Stimulated activated CD8-positive, alpha-beta memory T cell treated with anti-CD3 and anti-CD28 coated beads, Interleukin-12 subunit alpha, Interleukin-12 subunit beta, amount 100 ng/mL, for 4 hours (primary cell): ENCODE results near the gene CLTC.

Source experiments
- DNase-seq: peaks from one replicate; pipeline ENCODE4 v3.0.0-alpha.2; 2020; ENCODE audit warnings: low read depth

CLTC gene

DNA sequence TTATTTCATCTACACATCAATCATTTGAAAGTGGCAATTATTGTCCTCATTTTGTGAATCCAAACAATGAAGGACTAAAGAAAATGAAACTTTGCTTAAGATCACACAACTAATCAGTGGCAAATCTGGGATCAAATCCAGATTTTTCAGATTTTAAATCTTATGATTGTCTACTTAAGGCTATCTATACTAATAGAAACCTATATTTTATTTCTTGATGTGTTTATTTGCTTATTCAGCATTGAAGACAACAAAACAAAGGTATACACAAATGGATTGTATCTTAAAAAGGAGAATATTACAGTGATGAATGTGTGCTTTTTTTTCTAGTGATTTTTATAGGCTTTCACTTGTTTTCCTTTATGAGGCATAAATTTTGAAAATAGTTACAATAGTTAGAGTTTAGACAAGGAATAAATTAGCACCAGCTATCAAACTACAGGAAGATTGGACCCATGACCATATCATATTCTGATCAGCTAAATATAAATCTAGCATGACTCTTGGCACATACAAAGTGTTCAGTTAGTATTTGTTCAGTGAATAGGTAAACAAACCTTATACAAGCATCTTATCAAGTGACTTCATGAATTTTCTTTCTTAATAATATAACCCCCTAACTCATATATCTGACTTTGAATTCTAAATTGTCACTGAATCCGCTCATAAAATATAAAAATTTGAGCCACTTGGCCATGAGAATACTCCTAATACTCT is 108.3 kb downstream of the CLTC start:
- no peak for DNase-seq

DNA sequence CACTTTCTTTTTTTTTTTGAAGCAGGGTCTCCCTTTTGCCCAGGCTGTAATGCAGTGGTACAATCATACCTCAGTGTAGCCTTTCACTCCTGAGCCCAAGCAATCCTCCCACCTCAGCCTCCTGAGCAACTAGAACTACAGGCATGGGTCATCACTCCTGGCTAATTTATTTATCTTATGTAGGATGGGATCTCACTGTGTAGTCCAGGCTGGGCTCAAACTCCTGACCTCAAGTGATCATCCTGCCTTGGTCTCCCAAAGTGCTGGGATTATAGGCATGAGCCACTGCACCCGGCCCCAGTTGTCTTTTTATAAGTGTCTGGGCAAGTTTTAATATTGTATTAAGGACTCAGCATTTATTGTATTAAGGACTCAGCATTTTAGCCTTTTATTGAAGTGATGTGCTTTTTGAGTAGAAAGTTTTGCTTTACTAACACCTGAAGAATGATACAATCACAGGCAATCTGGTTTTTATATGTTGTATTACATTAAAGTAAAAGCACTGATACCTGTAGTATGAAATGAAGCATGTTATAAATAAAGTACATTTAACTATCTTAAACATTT is 110.7 kb downstream of the CLTC start:
- DNase-seq = no peak

DNA sequence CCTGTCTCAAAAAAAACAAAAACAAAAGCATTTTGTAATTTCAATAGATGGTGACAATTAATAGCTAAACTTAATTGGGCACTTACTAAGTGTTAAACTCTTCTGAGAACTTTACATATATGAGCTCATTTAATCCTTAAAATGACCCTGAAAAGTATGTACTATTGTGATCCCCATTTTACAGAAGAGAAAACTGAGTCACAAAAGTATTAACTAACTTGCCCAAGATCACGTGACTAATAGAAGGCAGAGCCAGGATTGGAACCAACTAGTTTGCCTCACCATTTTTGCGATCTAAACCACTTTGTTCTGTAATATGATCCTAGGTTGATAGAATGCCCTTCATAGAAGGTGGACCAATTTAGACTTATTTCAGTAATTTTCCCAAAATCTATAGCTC is 114.0 kb downstream of the CLTC start:
- no peak for DNase-seq

DNA sequence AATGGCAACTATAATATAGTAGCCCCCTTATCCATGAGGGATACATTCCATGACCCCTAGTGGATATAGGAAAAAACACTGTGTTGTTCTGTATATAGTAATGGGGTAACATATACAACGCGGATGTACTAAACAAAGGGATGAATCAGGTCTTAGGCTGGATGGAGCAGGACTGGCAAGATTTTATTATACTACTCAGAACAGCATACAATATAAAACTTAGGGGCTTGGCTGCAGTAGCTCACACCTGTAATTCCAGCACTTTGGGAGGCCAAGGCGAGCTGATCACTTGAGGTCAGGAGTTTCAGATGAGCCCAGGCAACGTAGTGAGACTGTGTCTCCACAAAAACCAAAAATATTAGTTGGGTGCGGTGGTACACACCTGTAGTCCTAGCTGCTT is 114.5 kb downstream of the CLTC start:
- DNase-seq = no peak

DNA sequence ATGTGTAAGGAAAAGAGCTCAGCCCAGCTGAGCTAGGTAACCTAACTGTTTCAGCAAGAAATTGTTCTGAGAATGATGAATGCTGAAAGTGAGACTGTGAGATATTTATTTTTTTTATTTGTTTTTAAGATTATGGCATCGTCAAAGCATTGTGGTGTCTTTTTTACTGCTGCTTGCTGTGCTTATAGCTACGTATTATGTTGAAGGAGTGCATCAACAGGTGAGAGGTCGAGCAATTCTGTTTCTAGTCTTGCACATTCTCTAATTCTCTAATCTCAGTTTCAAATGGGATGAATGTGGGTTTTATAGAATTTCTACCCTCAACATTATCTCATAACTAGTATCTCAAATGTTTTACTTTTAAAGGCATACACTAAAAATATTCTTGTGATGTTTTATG is 117.6 kb downstream of the CLTC start:
- no peak for DNase-seq

DNA sequence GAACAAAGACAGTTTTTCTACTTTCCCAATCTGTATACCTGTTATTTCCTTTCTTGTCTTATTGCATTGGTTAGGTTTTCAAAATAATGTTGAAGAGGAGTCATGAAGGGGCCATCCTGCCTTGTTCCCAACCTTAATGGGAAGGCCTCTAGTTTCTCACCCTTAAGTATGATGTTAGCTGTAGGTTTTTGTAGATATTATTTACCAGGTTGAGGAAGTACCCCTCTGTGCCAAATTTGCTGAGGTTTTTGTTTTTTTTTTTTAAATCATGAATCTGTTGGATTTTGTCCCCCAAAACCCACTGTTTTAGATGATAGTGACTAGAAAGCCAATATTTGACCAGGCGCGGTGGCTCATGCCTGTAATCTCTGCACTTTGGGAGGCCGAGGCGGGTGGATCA is 124.1 kb downstream of the CLTC start:
- no peak for DNase-seq

DNA sequence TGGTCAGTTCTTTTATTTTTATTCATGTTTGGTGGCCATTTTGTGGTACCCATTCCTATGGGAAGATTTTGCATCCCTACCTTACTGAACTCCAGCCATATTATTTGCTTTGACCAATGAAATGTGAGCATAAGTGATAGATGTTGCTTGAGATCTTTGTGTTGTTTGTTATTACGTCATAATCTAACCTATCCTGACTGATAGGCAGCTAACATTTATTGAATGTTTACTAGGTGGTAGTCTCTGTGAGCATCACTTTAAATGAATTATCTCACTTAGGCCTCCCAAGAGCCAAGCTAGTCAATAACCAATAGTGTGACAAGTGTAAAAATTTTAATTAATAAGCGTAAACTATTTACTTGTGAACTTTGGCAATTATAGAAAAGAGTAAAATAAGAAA is 125.3 kb downstream of the CLTC start:
- DNase-seq = no peak
